ENCODE results near the gene CALD1. TPM values are rescaled to one million over a fixed set of nuclear protein-coding genes. Genes with fewer than 3 reads are reported as not detected.

CALD1 gene
- total RNA-seq, 4 donors from 2014 or later = 351 to 1,046 (median 551) TPM

DNA sequence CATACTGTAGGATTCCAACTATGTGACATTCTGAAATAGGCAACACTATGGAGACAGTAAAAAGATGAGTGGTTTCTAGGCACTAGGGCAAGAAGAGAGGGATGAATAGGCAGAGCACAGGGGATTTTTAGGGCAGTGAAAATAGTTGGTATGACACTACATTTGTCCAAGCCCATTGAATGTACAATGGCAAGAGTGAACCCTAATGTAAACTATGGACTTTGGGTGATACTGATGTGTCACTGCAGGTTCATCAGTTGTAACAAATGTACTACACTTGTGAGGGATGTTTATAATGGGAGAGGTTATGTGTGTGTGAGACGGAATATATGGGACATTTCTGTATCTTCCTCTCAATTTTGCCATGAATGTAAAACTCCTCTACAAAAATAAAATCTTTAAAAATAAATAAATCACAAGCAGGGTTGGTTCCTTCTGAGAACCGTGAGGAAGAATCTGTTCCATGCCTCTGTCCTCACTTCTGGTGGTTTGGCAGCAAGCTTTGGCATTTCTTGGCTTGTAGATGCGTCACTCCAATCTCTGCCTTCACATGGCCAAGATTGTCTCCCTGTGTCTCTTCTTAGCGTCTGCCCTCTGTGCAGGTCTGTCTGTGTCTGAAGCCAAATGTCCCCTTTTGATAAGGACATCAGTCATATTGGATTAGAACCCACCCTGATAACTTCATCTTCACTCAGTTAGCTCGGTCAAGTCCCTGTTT, 123.8 kb downstream of the CALD1 start:
- H3K36me3 ChIP-seq = no peaks in the 10 kb centered on the region
- H3K27me3 ChIP-seq = no peaks in the 10 kb centered on the region
- intact Hi-C loops (cut with DNase I; ENCODE audit: low total_unique reads) = no loop called here
- peaks cover 0 to 9% of the 10 kb centered on the region in 2 donors for H3K4me1 ChIP-seq
- no peak for DNase-seq
- H3K9me3 ChIP-seq = no peaks in the 10 kb centered on the region
- TF ChIP-seq, protein P1, sequence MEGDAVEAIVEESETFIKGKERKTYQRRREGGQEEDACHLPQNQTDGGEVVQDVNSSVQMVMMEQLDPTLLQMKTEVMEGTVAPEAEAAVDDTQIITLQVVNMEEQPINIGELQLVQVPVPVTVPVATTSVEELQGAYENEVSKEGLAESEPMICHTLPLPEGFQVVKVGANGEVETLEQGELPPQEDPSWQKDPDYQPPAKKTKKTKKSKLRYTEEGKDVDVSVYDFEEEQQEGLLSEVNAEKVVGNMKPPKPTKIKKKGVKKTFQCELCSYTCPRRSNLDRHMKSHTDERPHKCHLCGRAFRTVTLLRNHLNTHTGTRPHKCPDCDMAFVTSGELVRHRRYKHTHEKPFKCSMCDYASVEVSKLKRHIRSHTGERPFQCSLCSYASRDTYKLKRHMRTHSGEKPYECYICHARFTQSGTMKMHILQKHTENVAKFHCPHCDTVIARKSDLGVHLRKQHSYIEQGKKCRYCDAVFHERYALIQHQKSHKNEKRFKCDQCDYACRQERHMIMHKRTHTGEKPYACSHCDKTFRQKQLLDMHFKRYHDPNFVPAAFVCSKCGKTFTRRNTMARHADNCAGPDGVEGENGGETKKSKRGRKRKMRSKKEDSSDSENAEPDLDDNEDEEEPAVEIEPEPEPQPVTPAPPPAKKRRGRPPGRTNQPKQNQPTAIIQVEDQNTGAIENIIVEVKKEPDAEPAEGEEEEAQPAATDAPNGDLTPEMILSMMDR (IDR thresholded peaks at IDR 0.05) = no peak
- no peak for TF ChIP-seq POLR2A (IDR thresholded peaks at IDR 0.05)
- no peak overlapping the region for H3K4me3 ChIP-seq
- peak overlapping the region; percentile 4 to 83 for H3K27ac ChIP-seq

DNA sequence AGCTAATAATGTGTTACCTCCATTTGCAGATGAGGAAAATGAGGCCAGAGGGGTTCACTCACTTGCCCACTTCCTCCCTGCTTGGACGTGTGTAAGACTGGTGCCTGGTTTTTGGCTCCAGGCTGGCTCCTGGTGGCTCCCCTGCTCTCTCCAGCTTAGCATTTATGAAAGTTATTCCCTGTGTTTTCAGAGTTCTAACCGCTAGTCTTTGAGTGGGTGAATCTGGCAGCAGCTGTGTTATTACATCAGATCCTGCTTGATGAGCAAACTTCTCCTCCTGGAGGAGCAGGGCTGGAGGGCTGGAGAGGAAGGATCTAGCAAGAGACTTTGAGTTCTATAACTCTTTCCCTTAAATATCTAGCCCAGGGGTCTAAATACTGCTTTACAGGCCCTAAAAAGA, 125.9 kb downstream of the CALD1 start:
- no peaks in the 10 kb centered on the region for H3K36me3 ChIP-seq
- peak overlapping the region; percentile 57 to 83 for H3K27ac ChIP-seq
- no peaks in the 10 kb centered on the region for H3K9me3 ChIP-seq
- TF ChIP-seq POLR2A (IDR thresholded peaks at IDR 0.05) = no peak
- TF ChIP-seq, protein P1 (IDR thresholded peaks at IDR 0.05) = peak in 2 of 4 experiments; percentile 12 to 30
- peak; percentile 68 to 77 for DNase-seq
- H3K4me3 ChIP-seq = no peak overlapping the region
- H3K27me3 ChIP-seq = no peaks in the 10 kb centered on the region
- intact Hi-C loops (cut with DNase I; ENCODE audit: low total_unique reads) = no loop called here
- peaks cover 4 to 9% of the 10 kb centered on the region in 2 donors for H3K4me1 ChIP-seq

DNA sequence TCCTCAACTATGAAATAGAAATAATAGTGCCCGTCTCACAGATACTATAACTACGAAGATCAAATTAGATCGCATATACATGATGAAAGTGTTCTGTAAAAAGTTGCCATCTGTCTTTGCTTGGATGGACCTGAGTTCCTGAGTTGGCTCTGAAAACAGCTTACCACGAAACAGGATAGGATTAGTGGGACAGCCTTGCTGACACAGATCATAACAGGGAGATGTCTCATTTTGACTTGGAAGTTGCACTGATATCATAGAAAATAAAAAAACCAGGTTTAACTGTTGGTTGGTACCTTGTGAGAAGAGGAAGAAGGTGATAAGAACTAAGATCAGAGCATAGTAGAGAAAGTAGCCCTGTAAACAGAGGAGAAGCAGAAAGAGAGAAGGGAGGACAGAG, 127.6 kb downstream of the CALD1 start:
- H3K4me1 ChIP-seq = peaks cover 0 to 4% of the 10 kb centered on the region in 2 donors

DNA sequence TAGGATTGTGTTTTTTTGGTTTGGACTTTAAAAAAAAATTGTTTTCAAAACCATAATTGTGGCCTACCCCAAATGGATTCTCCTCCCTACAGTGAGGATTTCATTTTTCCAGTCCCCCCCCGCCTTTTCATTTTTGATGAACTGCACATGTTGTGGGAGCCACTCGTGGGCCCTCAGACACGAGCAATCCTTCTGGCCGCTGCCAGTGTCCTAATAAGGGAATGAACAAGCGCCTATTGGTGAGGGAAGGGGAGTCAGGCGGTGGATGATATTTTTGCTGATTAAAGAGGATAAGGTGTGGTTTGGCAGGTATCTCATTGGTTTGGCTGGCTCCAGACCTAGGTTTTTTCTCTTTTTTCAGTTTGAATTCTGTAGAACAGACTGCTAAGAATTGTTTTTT, 128.2 kb downstream of the CALD1 start:
- Histone ChIP-seq H3K4me3 (no peak overlapping the region), H3K27me3 (no peaks in the 10 kb centered on the region), H3K36me3 (no peaks in the 10 kb centered on the region), H3K9me3 (no peaks in the 10 kb centered on the region), H3K4me1 (peaks cover 0 to 4% of the 10 kb centered on the region in 2 donors), H3K27ac (peak overlapping the region; percentile 19 to 83)
- TF ChIP-seq POLR2A (IDR thresholded peaks at IDR 0.05) = no peak
- TF ChIP-seq, protein P1 (IDR thresholded peaks at IDR 0.05) = no peak
- DNase-seq = peak in 1 of 2 donors; percentile 55
- intact Hi-C loops (cut with DNase I; ENCODE audit: low total_unique reads) = no loop called here

More for the DNA sequence above, 127.6 kb downstream of the CALD1 start:
- no peak for TF ChIP-seq POLR2A (IDR thresholded peaks at IDR 0.05)
- TF ChIP-seq, protein P1 (IDR thresholded peaks at IDR 0.05) = no peak
- intact Hi-C loops (cut with DNase I; ENCODE audit: low total_unique reads) = no loop called here
- Histone ChIP-seq H3K27me3 (no peaks in the 10 kb centered on the region), H3K4me3 (no peak overlapping the region), H3K9me3 (no peaks in the 10 kb centered on the region), H3K27ac (peak overlapping the region; percentile 57 to 83), H3K36me3 (no peaks in the 10 kb centered on the region)
- DNase-seq = no peak

DNA sequence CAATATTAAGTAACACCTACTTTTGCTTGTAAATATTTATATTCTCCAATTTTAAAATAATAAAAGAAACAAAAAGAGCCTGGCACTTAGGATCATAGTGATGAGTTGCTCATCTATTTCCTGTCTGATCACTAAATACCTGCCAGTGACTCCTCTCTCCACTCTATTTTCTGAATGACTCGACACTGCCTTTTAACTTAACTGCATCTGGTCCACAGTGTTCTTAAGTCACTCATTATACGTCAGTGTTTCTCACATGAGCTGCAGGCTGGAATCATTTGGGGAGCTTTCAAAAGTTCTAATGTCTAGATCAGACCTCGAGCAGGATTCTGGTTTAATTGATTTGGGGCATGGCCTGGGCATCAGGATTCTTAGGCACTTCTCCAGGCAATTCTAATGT, 128.9 kb downstream of the CALD1 start:
- Histone ChIP-seq H3K27ac (peak overlapping the region in 1 of 2 donors; percentile 83), H3K27me3 (no peaks in the 10 kb centered on the region), H3K36me3 (no peaks in the 10 kb centered on the region), H3K9me3 (no peaks in the 10 kb centered on the region), H3K4me1 (peaks cover 0 to 4% of the 10 kb centered on the region in 2 donors), H3K4me3 (no peak overlapping the region)
- TF ChIP-seq, protein P1 (IDR thresholded peaks at IDR 0.05) = no peak
- no peak for TF ChIP-seq POLR2A (IDR thresholded peaks at IDR 0.05)
- intact Hi-C loops (cut with DNase I; ENCODE audit: low total_unique reads) = no loop called here
- no peak for DNase-seq

Data from uterus (tissue), 4 donors.